HG03342 (cell line): ENCODE measurements around the gene TNIK.
"Not testable (repeated sequence)": the region's sequence is repeated elsewhere in the genome, so short reads cannot be mapped to it uniquely, and the experiment has no call there.

Source experiments
- ATAC-seq: cut with Tn5 transposase; IDR thresholded peaks from one replicate; pipeline ENCODE4 v1.9.1; 2021; ENCODE audit warnings: mild to moderate bottlenecking, moderate library complexity; ENCODE audit not compliant: unreplicated experiment

TNIK gene

DNA sequence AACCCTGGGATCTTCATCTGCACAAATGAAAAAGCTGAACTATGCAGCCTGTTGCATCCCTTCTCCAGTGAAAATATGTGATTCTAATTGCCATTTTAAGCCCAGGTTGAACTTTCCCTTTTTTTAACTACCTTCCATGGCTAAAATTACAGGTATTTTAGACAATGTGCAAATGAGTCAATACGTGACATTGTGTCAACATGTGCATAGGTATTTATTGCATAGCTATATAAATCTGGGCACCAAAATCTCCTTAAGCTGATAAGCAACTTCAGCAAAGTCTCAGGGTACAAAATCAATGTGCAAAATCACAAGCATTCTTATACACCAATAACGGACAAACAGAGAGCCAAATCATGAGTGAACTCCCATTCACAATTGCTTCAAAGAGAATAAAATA is 37.4 kb downstream of the TNIK start:
- ATAC-seq: not testable (repeated sequence)

DNA sequence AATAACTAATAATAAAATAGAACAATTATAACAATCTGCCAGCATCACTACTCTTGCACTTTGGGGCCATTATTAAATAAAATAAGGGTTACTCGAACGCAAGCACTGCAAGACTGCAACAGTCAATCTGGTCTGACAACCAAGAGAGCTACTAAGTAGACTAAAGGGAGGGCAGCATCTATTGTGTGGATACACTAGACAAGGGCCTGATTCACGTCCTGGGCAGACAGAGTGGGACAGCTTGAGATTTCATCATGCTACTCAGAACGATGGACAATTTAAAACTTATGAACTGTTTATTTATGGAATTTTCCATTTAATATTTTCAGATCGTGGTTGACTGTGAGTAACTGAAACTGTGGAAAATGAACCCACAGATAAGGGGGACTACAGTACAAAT is 39.5 kb downstream of the TNIK start:
- ATAC-seq: no peak

DNA sequence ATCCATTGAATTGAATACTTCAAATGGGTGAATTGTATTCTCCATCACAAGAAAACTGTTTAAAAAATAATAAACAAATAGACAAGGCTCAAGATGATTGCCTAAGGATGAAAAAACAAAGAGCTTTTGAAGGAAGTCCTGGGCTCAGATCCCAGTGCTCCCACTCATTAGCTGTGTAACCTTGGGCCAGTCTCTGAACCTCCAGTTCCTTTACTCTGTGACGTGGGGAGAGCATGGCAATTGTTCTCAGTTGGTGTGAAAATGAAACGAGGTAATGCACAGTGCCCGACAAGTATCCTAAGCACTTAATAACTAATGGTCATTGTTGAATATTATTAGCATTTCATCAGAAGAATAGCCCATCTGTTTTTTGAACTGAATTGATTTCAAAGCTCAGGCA is 40.7 kb downstream of the TNIK start:
- no peak for ATAC-seq

DNA sequence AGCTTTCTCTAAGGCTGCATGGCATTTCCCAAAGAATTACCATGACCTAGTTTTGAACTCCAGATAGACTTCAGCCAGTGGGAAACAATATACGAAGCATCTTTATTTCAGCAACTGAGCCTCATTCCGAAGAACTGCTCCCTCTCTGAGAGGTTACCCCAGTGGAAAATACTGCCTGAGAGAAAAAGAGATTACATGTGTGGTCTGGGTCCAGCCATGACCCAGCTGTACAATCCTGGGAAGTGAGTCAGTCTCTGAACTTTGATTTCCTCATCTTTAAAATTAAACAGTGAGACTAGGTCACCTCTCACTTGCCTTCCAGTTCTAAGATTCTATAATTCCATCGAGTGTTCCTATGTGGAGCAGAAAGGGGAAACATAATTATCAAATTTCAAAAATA is 42.4 kb downstream of the TNIK start:
- no peak for ATAC-seq

DNA sequence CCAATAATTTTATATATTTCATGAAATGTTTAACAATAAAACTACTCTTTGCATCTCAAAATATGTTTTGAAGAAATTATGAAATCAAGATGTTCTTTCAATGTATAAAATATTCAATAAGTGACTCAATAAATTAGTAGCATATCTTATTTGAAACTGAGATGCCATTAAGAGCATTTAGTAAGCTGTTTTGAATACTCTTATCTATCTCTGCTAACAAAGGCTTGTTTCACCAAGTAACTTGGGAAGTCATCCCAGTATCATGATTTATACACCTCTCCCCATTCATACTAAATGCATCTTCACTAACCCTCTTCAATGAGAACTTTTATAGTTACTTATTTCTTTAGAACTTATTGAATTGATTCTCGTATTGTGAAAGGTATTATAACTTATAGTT is 43.1 kb downstream of the TNIK start:
- ATAC-seq: no peak

DNA sequence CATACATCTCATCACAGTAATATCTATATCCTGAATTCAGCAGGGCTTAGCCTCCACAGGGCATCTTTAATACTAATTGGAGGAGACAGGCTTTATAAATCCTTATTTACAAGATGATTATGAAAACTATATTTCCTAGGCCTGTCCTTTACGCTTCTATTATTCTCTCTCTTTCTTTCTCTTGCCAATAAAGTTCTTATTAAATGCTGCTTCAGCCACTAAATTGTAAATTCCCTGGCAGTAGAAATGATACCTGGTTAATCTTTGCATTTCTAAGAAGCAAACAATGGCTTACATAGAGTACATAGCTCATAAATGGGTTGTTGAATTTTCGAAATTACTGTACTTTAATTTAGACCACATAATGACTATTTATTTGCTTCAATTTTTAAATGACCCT is 43.5 kb downstream of the TNIK start:
- ATAC-seq: no peak

DNA sequence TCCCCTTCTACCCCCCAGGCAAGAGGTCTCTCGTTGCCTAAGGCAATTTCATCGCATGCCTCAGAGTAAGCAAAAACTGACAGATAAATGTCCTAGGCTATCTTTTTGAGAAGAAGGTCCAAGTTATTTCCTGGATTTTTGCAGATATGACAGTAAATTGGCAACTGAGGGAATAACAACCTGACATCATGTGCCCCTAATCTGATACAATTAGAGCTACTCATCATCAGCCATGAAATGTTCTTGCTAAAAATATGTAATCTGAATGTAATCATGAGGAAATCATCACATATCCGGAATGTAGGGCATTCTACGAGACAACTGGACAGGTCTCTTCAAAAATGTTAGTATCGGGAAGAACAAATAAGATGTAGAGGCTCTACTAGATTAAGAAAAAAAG is 44.1 kb downstream of the TNIK start:
- no peak for ATAC-seq

DNA sequence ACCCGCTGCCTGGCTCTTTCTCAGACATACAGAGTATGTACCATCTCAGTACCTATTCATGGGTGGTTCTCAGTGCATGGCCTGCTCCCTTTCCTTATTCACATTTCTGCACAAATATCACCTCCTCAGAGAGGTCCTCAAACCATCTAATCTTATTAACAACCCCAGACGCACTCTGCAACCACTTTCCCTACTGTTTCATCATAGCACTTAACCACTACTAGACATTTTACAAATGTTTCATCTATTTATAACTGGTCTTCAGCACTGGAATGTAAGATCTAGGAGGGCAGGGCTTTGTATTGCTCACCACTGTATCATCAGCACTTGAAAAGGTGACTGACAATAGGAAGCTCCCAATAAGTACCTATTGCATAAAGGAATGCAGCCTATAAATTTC is 45.1 kb downstream of the TNIK start:
- no peak for ATAC-seq

DNA sequence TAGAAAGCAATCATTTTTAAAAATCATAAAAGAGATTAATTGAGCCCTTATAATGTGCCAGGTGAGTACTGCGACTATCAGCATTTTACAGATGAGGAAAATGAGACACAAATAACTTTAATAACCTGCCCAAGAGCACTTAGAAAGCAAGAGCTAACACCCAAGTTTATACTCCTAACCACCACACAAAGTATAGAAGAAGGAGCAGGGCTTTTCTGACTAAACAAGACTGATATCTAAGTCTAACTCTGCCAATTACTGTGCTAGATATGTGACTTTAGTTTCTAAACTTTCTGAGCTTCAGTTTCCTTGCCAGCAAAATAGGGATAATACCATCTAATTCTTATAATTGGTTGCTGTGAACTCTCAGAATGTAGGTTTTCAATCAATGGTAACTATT is 47.7 kb downstream of the TNIK start:
- ATAC-seq: no peak

DNA sequence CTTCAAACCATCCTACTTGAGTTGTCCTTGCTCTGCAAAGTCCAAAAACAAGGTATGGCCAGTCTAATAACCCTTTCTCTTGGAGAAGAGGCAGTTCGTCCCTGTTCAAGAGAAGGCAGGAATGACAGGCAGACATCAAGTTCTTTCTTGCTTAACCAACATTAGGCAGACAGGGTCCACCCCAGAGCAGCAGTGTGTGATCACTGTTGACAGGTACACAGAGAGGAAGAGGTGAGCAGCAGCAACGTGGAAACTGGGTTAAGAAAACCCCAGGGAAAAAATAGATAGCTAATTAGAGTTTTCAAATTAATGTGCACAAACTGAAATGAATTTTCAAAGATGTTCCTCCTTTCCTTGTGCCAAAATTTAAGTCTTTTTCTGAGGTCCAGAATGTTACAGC is 48.2 kb downstream of the TNIK start:
- no peak for ATAC-seq

DNA sequence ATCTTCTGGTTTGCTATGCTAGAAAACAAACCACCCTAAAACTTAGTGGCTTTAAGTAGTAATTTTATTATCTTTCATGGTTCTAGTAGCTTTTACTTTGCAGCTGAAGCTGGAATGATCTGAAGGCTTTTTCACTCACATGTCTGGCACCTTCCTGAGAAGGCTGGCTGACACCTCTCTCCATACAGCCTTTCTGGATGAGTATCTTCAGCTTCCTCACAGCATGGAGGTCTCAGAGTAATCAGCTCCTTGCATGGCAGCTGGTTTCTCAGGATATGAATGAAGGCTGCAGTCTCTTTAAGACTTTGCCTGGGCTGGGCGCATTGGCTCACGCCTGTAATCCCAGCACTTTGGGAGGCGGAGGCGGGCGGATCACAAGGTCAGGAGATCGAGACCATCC is 50.0 kb downstream of the TNIK start:
- no peak for ATAC-seq

DNA sequence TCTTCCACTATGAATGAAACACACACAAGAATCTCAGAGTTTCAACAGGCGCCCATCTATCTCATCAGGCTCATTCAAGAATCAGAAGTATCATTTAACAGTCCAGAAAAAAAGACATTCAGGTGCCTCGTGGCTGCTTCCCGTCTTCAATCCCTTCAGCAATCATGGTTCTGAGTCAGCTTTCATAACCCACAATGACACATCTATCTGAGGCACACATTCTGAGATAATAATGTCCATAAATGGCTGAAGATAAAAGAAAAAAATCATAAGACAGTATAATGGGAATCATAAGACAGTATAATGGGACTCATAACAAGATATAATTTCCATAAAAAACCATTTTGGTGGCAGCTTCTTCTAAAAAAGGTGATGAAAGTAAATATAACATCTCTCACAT is 52.4 kb downstream of the TNIK start:
- no peak for ATAC-seq

DNA sequence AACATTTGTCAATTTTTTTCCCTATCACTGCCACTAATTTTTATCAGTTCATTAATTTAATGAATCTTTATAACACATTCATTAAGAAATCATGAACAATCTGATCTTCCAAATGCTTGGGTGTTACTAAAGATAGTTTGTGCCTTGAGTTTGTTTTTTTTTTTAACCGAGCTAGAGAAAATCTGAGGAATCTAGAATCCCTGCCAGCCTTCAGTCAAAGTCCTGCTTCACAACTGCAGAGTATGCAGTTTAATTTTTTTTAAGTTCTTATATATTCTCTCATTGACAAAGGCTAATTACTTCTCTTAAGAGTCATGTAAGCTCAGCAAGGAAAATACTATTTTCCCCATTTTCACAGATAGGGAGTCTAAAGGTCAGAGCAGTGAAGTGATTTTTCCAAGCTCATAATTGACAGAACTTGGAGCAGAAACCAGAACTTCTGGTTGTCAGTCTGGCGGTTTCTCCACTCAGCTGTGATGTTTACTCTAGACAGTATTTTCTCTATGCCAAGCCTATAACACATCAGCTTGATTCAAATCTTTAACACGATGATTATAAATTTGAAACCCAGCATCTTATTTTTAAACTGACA is 55.7 kb downstream of the TNIK start:
- ATAC-seq: no peak

DNA sequence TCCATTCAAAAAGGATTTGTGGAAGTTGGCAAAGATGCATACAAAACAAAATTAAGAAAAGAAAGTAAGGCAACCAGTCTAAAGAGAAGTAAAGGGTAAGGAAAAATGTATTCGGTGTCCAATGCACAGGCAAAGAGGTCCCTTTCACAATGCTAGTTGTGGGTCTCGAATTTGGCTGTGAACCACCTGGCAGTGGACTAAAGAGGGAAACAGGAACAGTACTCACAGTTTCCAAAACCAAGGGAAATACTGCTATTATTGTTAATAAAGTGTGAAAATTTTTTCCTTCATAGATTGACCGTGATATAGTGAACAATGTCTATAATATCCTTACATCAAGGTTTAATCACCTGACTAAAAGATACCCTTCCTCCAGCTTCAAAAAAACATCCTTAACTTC is 57.9 kb downstream of the TNIK start:
- ATAC-seq: no peak

DNA sequence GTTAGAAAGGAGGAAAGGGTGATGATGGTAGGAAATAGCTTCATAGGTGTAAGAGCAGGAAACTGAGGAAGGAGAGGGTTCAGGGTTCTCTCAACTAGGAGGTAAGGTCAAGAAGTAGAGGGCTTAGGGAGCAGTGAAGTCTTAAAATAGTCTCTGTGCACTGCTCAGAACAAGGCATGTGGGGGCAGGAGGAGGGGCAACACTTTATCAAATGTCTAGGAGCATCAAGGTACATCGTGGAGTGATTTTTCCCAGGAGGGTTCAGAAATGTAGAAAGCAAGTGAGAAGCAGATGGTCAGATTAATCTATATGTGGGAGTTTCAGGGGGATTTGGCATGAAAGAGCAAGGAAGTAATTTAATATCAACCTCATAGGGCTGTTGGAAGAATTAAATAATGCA is 58.8 kb downstream of the TNIK start:
- ATAC-seq: no peak

DNA sequence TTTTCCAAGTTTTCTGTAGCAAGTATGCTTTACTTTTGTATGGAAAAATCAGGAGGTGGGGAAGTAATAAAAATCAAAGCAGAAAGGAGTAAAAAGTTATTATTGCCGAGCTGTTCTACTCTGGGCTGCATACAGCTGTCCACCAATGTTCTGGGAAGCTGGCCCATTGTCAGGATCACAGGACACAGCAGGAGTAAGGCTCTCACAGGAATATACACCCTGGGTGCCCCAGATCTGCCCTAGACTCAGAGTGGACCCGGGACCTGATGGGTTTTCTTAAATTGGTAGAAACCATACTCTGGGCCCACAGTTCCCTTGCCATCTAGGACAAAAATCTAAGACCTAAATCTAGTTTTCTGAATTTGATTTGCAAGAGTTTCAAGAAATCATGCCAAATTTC is 60.4 kb downstream of the TNIK start:
- no peak for ATAC-seq

DNA sequence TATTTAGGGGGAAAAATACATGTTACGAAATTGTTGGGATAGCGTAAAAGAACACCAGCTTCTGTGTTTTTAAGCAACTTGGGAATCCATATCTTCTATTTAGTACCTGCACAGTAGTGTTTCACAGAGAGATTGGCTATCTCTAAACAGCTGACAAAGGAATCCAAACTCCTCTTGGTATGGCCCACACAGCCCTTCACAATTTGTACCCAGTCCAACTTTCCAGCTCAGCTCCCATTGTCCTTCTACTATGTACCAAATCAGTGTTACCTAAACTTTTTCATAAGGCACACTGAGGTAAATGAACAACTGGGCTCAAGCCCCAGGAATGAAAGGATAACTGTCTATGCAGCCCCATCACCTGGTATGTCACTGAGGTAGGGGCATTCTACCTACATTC is 61.9 kb downstream of the TNIK start:
- no peak for ATAC-seq

DNA sequence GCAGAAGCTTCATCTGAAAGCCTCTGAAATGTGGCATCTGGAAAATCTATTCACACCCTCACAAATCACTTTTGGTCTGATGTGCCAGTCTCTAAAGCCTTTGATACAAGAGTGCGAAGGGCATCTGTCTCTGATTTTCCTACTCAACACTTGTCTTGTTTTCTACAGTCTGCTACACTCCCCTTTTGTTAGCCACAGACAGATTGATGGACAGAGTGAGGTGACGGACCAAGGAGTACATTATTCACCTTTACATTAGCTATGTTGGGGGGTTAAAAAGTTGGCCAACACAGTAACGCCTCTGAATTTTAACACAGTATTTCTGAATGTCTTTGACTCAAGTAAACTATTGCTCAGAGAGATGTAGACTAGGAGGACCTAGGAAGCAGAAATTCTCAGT is 63.1 kb downstream of the TNIK start:
- ATAC-seq: no peak

DNA sequence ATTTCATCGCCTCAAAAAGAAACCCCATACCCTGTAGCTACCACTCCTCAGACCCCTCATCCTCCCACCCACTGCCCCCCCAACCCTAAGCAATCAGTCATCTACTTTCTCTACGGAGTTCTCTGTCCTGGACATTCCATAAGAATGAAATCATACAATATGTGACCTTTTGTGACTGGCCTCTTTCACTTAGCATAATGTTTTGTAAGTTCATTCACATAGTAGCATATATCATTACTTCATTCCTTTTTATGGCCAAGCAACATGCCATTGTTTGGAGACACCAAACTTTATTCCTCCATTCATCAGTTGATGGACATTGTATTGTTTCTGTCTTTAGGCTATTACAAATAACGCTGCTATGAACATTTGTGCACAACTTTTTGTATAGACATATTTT is 64.2 kb downstream of the TNIK start:
- ATAC-seq: no peak

DNA sequence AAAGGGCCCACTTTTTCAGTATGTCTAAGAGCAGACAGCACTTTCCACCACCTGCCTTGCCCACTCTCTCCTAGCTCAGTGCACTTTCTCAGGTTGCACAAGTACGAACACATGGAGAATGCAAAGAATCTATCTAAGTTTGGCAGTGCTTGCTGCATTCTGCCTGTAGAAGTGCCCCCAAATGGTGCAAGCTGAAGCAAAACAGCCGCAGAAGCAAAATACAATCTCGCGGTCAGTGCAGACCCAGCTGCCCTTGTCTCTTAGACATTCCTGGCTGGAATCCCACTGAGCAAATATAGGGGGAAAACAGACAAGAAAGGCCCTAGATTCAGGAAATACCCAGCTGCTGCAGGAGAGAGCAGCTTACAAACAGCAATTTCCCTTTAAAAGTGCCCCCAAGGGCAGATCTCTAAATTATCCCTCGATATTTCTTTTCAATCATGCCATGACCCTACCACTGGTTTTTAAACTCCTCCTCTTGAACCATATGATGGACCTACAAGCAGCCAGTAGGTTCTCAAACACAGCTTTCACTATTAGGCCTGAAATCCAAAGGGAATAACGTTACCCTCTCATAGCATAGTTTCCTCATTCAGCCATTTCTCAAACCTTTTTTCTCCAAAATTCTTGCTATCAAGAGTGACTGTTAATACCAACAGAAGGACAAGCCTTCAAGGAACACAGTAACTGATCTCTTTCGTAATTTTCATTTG is 67.0 kb downstream of the TNIK start:
- no peak for ATAC-seq

DNA sequence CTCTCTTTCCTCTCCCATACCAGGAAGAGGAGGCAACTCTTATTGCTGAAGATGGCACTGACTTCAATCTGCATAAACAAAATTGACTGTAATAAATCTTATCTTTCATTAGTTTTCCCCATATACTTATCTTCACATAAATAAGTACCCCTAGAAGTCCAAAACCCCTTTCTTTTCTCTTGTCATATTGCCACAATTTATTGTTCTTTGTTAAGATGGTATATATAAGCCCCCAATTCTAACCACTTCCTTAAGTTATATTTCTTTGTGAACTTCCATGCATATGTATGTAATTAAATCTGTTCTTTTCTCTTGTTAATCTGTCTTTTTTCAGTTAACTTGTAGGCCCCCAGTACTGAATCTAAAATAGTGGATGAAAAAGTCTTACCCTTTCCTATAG is 68.8 kb downstream of the TNIK start:
- no peak for ATAC-seq

DNA sequence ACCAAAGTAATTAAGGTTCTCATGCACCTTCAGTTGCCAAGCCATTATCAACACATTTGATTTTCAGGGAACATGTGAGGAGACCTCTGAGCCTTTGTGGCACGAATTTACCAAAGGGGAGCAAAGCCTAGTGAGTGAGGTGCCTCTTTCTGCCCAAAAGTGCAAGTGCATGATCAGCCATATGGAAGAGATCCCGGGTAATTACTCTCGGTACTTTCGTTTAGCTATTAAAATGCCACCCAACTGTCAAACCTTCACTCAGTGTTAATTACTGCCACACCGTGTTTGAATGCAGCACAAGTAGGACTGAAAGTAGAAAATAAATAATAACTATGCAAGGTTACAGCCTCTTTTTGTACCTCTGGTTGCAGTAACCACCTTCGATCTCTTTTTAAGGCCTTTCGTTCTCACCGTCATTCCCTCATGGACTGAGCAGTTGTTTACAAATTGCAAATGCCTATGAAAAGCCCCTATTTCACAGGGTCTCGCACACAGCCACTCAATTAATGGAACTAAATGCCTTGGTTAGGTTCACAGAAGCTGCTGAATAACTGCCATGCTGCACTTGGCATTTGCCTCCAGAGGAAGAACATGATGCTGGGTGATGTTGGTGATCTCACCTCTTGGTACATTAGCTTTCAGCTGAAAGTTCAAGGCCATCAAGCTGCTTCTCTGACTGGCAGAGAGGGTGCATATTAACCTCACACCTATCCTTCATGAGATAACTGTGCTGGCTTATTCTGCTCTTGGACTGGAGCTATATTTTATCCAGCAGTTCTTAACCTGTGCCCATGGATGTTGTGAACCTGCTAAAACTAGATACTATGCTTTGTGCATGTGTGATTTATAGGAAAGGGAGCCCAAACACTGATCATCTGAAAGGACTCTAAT is 69.9 kb downstream of the TNIK start:
- no peak for ATAC-seq
